HG03378 (cell line): Measurements from ENCODE around the gene ATF7.

ENCODE experiments used
- ATAC-seq: cut with Tn5 transposase; IDR thresholded peaks from one replicate; pipeline ENCODE4 v1.9.1; 2021; ENCODE audit warnings: mild to moderate bottlenecking, moderate library complexity; ENCODE audit not compliant: unreplicated experiment

The ATF7 gene

GRCh38 chr12:53532524-53533445 is 93.4 kb downstream of the ATF7 start:
- no peak for ATAC-seq

- ATAC-seq, result no peak
These were observed 94.2 kb downstream of the ATF7 start for GRCh38 chr12:53532021-53532420.

DNA sequence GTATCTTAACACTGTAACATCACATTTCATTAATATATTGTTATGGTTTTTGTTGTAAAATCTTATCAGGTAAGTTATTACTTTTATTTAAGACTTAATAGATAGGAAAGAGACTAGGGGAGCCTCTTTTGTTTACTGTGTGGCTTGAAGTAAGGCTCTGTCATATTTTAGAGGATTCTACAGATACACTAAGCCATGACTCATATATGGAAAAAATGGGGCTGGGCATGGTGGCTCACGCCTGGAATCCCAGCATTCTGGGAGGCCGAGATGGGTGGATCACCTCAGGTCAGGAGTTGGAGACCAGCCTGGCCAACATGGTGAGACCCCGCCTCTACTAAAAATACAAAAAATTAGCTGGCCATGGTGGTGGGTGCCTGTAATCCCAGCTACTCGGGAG is 95.3 kb downstream of the ATF7 start:
- ATAC-seq, result no peak

DNA sequence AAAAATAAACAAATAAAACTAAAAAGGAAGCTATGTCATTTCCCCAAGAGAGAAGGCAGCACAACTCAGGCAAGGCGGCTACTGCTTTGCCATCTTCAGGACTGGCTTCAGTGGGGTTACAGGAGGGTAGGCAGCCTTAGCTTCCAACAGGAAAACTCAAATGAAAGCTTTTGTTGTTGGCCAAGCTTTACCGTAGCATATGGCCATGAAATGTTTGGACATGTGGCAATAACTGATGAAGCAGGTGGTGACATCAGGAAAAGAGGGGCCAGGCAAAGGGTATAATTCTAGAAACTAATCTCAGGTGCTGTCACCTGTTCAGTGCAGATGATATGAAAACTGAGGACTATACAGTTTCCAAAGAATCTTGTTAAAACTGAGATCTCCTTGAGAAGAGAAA is 96.1 kb downstream of the ATF7 start:
- no peak for ATAC-seq

DNA sequence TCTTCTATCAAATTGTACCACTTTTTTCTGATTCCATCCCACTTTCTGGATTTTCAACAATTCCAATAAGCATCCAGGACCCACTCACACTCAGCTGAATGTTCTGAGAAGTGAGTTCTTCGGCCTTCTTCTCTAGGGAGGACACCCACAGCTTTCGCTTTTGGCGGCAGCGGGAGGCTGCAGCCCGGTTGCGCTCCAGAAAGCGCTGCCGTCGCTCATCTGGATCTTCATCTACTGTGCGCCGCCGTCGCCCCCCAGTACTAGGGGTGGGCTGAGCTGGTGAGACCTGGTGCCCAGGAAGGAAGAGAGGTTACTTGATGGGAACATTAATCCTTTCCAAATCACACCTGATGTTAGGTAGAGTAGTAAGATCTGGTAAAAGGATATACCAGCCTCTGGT is 101.7 kb downstream of the ATF7 start:
- ATAC-seq, result no peak

DNA sequence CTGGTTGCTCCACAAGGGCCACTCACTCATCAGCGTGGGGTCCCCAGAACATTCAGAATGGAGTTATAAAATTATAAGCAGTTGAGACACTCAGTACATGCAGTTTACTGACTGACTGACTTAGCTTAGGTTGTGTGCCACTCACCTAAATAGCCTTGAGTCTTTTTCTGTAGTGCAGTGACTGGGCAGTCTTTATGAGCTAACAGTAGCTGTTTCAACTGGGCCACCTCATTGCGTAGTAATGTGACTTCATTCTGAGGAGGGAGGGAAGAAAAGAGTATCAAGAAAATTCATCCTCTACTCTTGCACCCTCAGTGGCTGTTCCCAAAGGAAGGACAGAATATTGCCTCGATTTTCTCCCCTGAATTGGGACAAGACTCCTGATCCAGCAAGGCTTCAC is 103.1 kb downstream of the ATF7 start:
- ATAC-seq, result no peak

DNA sequence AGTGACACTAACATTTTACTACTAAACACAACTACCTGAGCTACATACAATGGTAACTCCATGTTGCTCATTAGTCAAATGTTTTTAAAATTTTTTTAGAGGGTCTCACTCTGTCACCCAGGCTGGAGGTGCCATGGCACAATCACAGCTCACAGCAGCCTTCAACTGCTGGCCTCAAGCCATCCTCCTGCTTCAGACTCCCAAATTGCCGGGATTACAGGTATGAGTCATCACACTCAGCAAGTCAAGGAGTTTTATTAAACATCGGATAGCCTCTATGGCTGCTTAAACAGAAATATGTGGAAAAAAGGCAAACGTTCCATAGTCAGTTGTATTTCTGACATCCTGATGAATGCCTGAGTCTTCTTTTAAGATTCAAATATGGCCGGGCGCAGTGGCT is 107.8 kb downstream of the ATF7 start:
- ATAC-seq, result no peak

DNA sequence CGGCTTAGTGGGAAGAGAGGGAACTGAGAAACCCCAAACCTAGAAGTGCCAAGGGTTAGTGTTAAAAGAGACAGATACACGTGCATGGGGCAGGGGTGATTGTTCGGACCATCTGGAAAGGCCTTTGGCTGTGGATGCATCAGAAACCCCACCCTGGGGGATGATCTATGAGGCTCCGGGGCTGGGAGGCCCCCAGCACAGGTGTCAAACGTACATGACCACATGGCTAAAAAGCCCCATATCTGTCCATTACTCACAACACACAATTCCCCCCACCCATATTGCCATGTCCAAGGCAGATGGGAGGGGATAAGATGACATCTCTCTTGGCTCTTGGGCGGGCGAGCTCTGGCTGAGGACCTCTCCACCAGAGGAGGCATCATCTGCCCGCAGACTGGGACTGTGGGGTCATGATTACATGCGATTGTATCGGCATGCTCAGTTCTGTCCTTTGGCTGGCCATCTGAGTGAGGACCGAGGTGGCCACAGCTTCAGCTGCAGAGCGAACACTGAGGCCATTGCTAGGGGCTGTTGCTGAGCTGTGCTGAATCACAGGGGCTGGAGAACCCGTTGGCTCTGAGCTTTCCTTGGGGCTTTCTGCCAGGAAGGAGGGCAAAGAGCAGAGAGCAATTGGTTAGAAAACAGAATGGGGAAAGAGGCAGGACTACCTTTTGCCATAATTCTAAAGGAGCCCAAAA is 109.3 kb downstream of the ATF7 start:
- no peak for ATAC-seq

DNA sequence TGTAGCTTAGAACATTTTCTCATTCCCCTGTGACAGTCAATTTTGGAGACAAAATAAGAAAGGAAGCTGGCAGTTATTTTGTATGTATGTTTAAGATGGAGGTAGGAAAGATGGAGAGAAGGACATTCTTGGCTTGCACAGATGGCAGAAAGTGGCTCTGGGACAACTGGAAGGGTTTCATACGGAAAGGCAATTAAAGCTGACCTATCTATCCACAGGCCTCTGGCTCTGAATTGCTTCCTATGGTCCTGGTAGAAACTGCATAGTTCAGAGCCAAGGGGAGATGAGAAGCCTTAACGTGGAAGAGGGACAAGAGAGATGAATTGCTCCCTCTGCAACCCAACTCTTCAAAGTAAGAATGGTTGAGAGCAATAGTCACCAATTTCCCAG is 110.9 kb downstream of the ATF7 start:
- no peak for ATAC-seq

GRCh38 chr12:53514628-53515290 is 111.4 kb downstream of the ATF7 start:
- no peak for ATAC-seq

GRCh38 chr12:53513712-53514410 is 112.3 kb downstream of the ATF7 start:
- no peak for ATAC-seq

GRCh38 chr12:53510181-53510812 is 115.9 kb downstream of the ATF7 start:
- no peak for ATAC-seq

GRCh38 chr12:53508534-53509170 is 117.5 kb downstream of the ATF7 start:
- peak; percentile 85 for ATAC-seq

- no peak for ATAC-seq
These were observed 118.6 kb downstream of the ATF7 start for GRCh38 chr12:53507603-53507885.

GRCh38 chr12:53506881-53507602 is 119.1 kb downstream of the ATF7 start, which contains the start of gene NPFF:
Gene NPFF (minus strand): TSS chr12:53507484. CDS start chr12:53507474, 10 bp downstream.
- ATAC-seq, result no peak

- no peak for ATAC-seq
These were observed 119.8 kb downstream of the ATF7 start for GRCh38 chr12:53506450-53506785.

DNA sequence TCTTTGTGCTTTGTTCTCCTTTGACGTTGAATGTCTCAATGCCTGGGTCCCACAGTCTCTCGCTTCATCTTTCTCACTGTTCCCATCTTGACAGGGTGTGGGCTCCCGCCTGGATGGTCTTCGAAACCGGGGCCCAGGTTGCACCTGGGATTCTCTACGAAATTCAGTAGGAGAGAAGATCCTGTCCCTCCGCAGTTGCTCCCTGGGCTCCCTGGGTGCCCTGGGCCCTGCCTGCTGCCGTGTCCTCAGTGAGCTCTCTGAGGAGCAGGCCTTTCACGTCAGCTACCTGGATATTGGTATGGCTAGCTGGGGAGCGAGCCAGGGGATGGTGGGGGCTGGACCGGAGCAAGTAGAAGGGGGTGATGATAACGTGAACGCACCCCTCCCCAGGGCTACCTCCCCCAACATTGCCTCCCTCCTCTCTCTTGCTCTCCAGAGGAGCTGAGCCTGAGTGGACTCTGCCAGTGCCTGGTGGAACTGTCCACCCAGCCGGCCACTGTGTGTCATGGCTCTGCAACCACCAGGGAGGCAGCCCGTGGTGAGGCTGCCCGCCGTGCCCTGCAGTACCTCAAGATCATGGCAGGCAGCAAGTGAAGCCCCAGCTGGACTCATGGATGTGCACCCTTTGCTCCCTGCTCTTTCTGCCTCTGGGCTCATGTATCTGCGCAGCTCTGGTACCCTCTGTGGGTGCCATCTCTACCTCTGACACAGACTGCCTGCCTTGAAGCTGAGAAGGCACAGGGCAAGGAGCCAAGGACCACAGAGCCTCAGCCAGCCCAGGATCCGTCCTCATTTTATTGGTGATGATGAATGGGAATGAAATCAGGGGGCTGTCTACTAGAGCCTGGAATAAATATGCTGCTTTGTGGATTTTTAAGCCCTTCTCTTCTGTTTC is 120.4 kb downstream of the ATF7 start:
- ATAC-seq, result no peak

GRCh38 chr12:53505086-53505485 is 121.1 kb downstream of the ATF7 start:
- ATAC-seq, result no peak
